Peyer's patch (tissue), 4 donors: ENCODE data around the gene DOCK6. TPM values are rescaled to one million over a fixed set of nuclear protein-coding genes. Genes with fewer than 3 reads are reported as not detected.

Source experiments
- DNase-seq, 3 donors: peaks; one replicate each; pipeline ENCODE4 v3.0.0-alpha.2; 2017 to 2019
- H3K27ac ChIP-seq, 4 donors: fragments of 200-600 bp; sonication (generic); one replicate each; pipeline ENCODE4 v1.5.1; 2016 to 2019
- H3K27me3 ChIP-seq, 2 donors: fragments of 200-600 bp; sonication (generic); one replicate each; pipeline ENCODE4 v1.5.1; 2019
- H3K36me3 ChIP-seq, 3 donors: fragments of 200-600 bp; sonication (generic); one replicate each; pipeline ENCODE4 v1.5.1; 2016 to 2019
- H3K4me1 ChIP-seq, 4 donors: fragments of 200-600 bp; sonication (generic); one replicate each; pipeline ENCODE4 v1.5.1; 2016 to 2019
- H3K4me3 ChIP-seq, 4 donors: fragments of 200-600 bp; sonication (generic); 1 replicate in 3 of 4; 2 replicates in 1 of 4; pipeline ENCODE4 v1.5.1; 2016 to 2019; ENCODE audit warnings: mild to moderate bottlenecking in 1 of 4
- H3K9me3 ChIP-seq, 4 donors: fragments of 200-600 bp; sonication (generic); one replicate each; pipeline ENCODE4 v1.5.1; 2016 to 2019; ENCODE audit warnings: mild to moderate bottlenecking in 1 of 4
- CTCF ChIP-seq, 6 experiments: fragments of 450-650 bp in 4 of 6; fragments of 200-600 bp in 2 of 6; sonication (generic) in 1 of 6; IDR thresholded peaks; one replicate each; pipeline ENCODE4 v1.5.1; 2017 to 2019; ENCODE audit warnings: antibody characterized with exemption in 6 of 6, mild to moderate bottlenecking in 3 of 6, moderate library complexity in 1 of 6
- POLR2A ChIP-seq, 2 donors: fragments of 450-650 bp; IDR thresholded peaks; one replicate each; pipeline ENCODE4 v1.5.1; 2017; ENCODE audit warnings: antibody characterized with exemption in 2 of 2, mild to moderate bottlenecking in 2 of 2, moderate library complexity in 2 of 2
- total RNA-seq, 4 donors: library from RNA; depleted of rRNA; stranded (reverse); fragments of >200 nt; gene quantifications; one replicate each; pipeline ENCODE4 v1.1.0, GENCODE V29; 2016

The DOCK6 gene
- total RNA-seq, 4 donors from 2014 or later: 66.4 to 194 (median 157) TPM

- TF ChIP-seq POLR2A (IDR thresholded peaks at IDR 0.05) (no peak), CTCF (IDR thresholded peaks at IDR 0.05) (no peak)
- H3K4me3 ChIP-seq: no peak overlapping the region
- H3K4me1 ChIP-seq: no peaks in the 10 kb centered on the region
- peaks cover 0 to 4% (median 0%) of the 10 kb centered on the region in 4 donors for H3K9me3 ChIP-seq
- H3K36me3 ChIP-seq: peaks cover 0 to 36% (median 8%) of the 10 kb centered on the region in 3 donors
- no peak overlapping the region for H3K27ac ChIP-seq
- H3K27me3 ChIP-seq: no peaks in the 10 kb centered on the region
- no peak for DNase-seq
Measured at GRCh38 chr19:11223200-11223599, 39.1 kb downstream of the DOCK6 start.

- DNase-seq: no peak
- Histone ChIP-seq H3K27ac (no peak overlapping the region), H3K4me1 (no peaks in the 10 kb centered on the region), H3K9me3 (peaks cover 0 to 4% (median 0%) of the 10 kb centered on the region in 4 donors), H3K27me3 (no peaks in the 10 kb centered on the region), H3K36me3 (peaks cover 0 to 49% (median 8%) of the 10 kb centered on the region in 3 donors), H3K4me3 (no peak overlapping the region)
- no peak for TF ChIP-seq CTCF (IDR thresholded peaks at IDR 0.05)
- no peak for TF ChIP-seq POLR2A (IDR thresholded peaks at IDR 0.05)
Measured at GRCh38 chr19:11221082-11221598, 41.2 kb downstream of the DOCK6 start.

- TF ChIP-seq CTCF (IDR thresholded peaks at IDR 0.05) (no peak), POLR2A (IDR thresholded peaks at IDR 0.05) (no peak)
- H3K27ac ChIP-seq: no peak overlapping the region
- no peaks in the 10 kb centered on the region for H3K4me1 ChIP-seq
- peaks cover 0 to 59% (median 3%) of the 10 kb centered on the region in 3 donors for H3K36me3 ChIP-seq
- no peak for DNase-seq
- no peaks in the 10 kb centered on the region for H3K9me3 ChIP-seq
- H3K4me3 ChIP-seq: no peak overlapping the region
- H3K27me3 ChIP-seq: no peaks in the 10 kb centered on the region
Measured at GRCh38 chr19:11214387-11214786, 47.9 kb downstream of the DOCK6 start.

GRCh38 chr19:11210656-11210928 lies 51.7 kb downstream of the DOCK6 start:
- DNase-seq: no peak
- Histone ChIP-seq H3K27me3 (no peaks in the 10 kb centered on the region), H3K27ac (no peak overlapping the region), H3K36me3 (peaks cover 0 to 57% (median 3%) of the 10 kb centered on the region in 3 donors), H3K9me3 (no peaks in the 10 kb centered on the region), H3K4me1 (no peaks in the 10 kb centered on the region), H3K4me3 (no peak overlapping the region)
- TF ChIP-seq POLR2A (IDR thresholded peaks at IDR 0.05): no peak
- TF ChIP-seq CTCF (IDR thresholded peaks at IDR 0.05): no peak

- H3K27ac ChIP-seq: no peak overlapping the region
- no peak for TF ChIP-seq CTCF (IDR thresholded peaks at IDR 0.05)
- no peak for TF ChIP-seq POLR2A (IDR thresholded peaks at IDR 0.05)
- H3K4me1 ChIP-seq: no peaks in the 10 kb centered on the region
- no peaks in the 10 kb centered on the region for H3K9me3 ChIP-seq
- no peak overlapping the region for H3K4me3 ChIP-seq
- no peak for DNase-seq
- H3K36me3 ChIP-seq: peaks cover 0 to 54% (median 0%) of the 10 kb centered on the region in 3 donors
- H3K27me3 ChIP-seq: no peaks in the 10 kb centered on the region
Measured at GRCh38 chr19:11209839-11210655, 52.3 kb downstream of the DOCK6 start.
